Inflammatory macrophage treated with lipopolysaccharide for 1 hour (primary cell): ENCODE results near the gene TRIM28.

Experiments
- DNase-seq, 2 donors: peaks; one replicate each; pipeline ENCODE4 v3.0.0-alpha.2; 2020 to 2022

The TRIM28 gene

DNA sequence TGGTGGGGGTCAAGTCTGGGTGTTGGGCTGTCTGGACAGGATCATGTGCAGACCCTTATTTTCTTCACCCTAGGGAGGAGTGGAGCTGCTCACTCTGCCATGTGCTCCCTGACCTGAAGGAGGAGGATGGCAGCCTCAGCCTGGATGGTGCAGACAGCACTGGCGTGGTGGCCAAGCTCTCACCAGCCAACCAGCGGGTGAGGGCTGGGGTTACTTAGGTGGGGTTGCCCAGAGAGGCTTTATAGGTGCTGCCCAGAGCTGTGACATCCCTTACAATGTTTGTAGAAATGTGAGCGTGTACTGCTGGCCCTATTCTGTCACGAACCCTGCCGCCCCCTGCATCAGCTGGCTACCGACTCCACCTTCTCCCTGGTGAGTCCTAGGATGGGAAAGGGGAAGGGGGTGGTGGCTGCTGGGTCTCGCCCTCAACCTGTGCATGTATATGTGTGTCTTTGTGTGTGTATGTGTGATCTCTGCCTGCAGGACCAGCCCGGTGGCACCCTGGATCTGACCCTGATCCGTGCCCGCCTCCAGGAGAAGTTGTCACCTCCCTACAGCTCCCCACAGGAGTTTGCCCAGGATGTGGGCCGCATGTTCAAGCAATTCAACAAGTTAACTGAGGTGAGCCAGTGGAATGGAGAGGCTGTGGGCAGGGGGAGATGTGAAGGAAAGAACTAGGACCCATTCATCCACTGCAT lies 5.9 kb downstream of the TRIM28 start:
- DNase-seq, result no peak

- DNase-seq, result no peak
These were observed 6.7 kb downstream of the TRIM28 start for GRCh38 chr19:58550362-58551122.

GRCh38 chr19:58551123-58551497 lies 7.2 kb downstream of the TRIM28 start:
- no peak for DNase-seq

GRCh38 chr19:58551577-58552471 lies 8.0 kb downstream of the TRIM28 start:
- no peak for DNase-seq

DNA sequence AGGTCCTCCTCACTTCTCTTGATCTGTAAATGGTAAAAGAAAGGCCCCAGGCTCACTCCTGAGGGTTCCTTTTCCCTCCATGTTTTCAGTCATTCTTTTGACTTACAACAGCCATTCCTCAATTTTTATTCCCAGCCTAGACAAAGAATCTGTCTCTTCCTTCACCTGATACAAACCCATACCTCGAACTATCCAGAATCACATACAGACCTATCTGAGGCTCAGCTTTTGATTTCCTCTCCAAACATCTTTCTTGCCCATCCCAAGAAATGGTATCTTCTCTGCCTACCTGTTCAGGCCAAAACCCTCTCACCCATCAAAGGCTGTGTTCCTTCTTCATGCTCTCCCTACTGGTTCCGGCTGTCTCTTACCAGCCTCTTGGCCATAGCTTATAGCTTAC lies 8.8 kb downstream of the TRIM28 start:
- no peak for DNase-seq

GRCh38 chr19:58553799-58554493 lies 10.1 kb downstream of the TRIM28 start:
- DNase-seq, result no peak

- peak; percentile 91 to 99 for DNase-seq
These were observed 10.9 kb downstream of the TRIM28 start, which contains the start of gene CHMP2A for GRCh38 chr19:58554494-58555368. TSS of gene CHMP2A (minus strand) at chr19:58555105. CDS start at chr19:58554212, 893 bp downstream.

DNA sequence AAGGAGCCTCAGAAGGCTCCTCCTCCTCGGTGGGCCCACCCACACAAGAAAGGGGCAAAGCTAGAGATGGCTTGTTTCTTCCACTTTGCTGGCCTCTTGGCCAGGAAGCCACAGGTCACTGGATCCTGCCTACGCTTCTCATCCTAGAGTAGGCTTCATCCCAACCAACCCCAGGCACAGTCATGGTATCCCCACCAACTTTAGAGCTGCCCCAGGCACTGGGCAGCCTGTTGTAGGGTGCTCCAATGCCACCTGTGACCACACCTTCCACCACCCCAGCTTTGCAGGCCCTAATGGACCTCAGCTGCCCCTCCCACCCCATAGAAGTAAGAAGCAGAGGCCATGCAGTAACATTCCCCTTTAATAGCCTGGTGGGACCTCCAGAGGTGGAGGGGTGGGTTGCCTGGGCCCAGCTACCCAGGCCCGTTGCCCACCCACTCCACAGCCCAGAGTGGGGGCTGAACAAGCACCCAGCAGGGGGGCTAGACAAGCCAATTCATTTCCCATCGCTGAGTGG lies 11.6 kb downstream of the TRIM28 start:
- no peak for DNase-seq

DNA sequence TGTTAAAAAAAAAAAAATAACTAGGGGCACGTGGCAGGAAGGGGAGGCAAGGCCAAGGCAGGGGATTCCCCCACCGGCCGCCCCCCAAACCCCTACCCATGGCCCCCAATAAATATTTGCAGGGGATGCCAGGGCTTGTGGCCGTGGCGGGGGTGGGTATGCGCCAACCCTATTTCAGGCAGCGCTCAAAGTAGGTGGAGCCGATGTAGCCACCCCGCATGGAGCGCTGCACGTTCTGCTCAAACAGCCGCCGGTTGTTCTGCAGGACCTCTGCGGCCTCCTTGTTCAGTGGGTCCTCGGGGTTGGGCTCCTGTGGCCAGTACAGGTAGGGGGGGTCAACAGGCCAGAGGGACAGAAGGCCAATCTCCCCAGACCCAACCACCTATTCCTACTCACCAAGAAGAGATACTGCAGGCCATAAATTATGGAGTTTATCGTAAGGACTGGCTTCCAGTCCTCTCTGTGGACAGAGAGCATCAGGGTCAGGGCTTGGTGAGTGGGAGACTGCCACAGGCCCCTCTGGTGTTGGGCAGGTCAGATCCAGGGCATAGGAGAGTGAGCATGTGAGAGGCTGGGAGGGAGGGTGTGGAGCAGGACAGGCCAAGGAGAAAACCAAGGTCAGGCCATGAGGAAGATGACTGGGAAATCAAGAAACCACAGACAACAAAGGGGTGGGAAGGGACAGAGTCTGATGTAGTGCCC lies 12.2 kb downstream of the TRIM28 start:
- DNase-seq, result no peak

- DNase-seq, result no peak
These were observed 12.9 kb downstream of the TRIM28 start for GRCh38 chr19:58556622-58557220.

DNA sequence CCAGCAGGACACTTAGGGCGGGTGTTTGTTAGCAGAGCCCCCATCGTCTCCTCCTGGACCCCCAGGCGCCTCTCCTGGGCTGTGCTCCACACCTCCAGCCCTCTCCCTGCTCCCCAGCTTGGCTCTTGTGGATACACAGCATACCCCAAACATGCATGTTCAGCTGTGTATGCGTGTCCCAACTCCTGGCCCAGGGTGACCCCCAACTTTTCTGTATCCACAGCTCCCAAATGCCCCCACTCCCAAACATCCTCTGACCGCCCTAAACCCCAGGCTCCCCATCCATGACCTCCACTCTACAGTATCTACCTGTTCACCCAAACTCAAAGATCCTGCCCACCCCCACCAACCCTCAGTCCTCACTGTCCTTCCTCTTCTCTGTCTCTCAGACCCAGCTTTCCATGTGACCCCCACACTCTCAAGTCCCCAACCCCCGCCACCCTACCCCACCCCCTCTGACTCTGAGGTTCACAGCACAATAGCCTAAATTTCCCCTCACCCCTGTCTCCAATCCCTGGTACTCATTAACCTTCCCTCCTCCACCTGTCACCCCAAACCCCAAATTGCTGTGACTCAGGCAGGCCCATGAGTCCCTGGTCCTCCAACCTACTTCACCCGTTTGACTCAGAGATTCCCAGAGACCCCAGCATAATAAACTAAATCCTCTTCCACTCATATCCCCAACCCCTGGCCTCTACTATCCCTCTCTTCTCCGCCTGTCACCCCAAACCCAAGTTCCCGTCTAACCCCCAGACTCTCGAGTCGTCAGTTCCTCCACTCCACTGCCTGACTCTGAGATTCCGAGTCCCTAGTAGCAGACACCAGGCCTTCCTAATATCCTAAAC lies 13.6 kb downstream of the TRIM28 start:
- DNase-seq, result no peak

- peak; percentile 10 to 24 for DNase-seq
These were observed 14.3 kb downstream of the TRIM28 start, which contains the start of gene UBE2M for GRCh38 chr19:58558066-58558622. TSS of gene UBE2M (minus strand) at chr19:58558611. CDS start at chr19:58558381, 230 bp downstream.

- DNase-seq, result peak; percentile 96 to 100
These were observed 14.9 kb downstream of the TRIM28 start for GRCh38 chr19:58558623-58559274.

GRCh38 chr19:58559275-58560006 lies 15.6 kb downstream of the TRIM28 start:
- peak; percentile 81 to 88 for DNase-seq

DNA sequence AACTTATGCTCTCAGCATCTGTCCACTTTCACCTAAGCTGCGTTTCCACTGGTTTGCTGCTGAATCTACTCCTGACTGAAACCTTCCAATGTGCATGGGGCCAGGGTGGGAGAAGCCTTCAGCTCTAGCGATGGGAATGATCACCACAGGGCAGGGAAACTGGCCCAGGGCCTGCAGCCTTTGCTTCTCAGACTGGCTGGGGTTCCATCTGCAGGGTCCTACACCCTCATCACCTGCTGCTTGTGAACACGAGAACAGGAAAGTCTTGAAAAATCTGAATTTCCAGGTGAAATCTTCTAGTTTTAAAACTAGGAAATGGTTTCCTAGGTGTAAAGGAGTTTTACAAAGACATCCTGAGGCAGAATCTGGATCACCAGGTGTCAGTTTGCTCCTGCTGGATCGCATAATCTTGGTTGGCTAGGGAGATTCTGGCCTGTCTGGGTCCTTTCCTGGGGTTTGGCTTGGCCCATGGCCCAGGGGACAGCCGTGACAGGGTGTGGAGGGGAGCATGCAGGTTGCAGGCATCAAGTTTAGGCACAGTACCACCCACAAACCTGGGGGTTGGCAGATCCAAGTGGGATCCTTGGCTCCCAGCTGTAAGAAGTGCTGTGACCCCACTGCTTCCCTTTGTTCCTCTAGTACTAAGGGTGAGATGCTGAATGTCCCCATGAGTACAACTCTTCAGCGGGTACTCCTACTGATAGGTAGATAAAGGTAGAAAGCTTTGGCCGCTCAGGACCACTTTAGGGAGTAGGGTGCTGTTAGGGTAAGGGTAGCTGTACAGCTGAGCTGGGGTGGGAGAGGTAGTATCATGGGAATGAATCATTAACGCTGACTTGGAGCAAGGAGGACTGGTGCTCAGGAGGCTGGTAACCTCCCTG lies 16.4 kb downstream of the TRIM28 start:
- DNase-seq, result no peak

GRCh38 chr19:58560921-58561320 lies 17.1 kb downstream of the TRIM28 start:
- DNase-seq, result no peak
